ENCODE results near the gene NFIA. TPM values are rescaled to one million over a fixed set of nuclear protein-coding genes. Genes with fewer than 3 reads are reported as not detected.

Gene NFIA
- total RNA-seq, 1 experiment from 2014 or later = 0.35 TPM

DNA sequence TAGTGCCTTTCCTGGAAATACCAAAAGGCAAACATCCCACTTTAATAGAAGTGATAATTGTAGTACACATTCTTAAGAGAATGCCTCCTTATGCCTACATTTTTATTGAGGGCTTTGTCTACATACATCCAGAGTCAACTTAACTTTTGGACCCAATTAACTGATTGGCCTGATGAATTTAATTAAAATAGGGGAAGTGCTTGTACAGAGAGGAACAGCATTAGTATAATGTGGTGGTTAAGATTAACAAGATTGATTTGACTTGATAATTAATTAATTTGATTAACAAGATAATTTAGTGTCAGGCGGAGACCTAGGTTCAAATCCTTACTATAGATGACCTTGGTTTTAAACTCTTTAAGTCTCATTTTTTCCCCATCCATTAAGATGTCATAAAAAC lies 111.4 kb downstream of the NFIA start:
- Histone ChIP-seq H2AFZ (ENCODE audit: low read length) (no peak overlapping the region), H3K9me3 (ENCODE audit: control insufficient read depth, low read depth, low read length) (no peaks in the 10 kb centered on the region), H3T11ph (ENCODE audit: low read length) (no peak overlapping the region), H3K4me2 (ENCODE audit: insufficient read depth, insufficient read length, low read length) (no peak overlapping the region), H4K91ac (ENCODE audit: insufficient read length, low read depth, low read length) (no peak overlapping the region), H3K9ac (ENCODE audit: extremely low read depth, insufficient read length, low read length) (no peak overlapping the region), H2BK120ac (ENCODE audit: low read depth, low read length, poor library complexity, severe bottlenecking) (no peak overlapping the region), H3K23me2 (ENCODE audit: insufficient read length, low read depth, low read length, poor library complexity, severe bottlenecking) (no peaks in the 10 kb centered on the region), H2AK5ac (ENCODE audit: insufficient read length, low read length) (no peak overlapping the region), H4K20me1 (ENCODE audit: control insufficient read depth, insufficient read depth, insufficient read length) (no peaks in the 10 kb centered on the region), H3K79me2 (ENCODE audit: insufficient read depth, low read length) (no peaks in the 10 kb centered on the region), H4K5ac (ENCODE audit: insufficient read length, low read depth, low read length) (no peak overlapping the region), H3K4me1 (ENCODE audit: insufficient read depth, low read length) (no peaks in the 10 kb centered on the region), H3K56ac (ENCODE audit: insufficient read length, low read depth, low read length) (no peak overlapping the region), H3K18ac (ENCODE audit: insufficient read length, low read depth, low read length) (no peak overlapping the region), H2BK5ac (ENCODE audit: insufficient read length, low read length) (no peak overlapping the region), H3K4ac (ENCODE audit: low read depth, low read length) (no peak overlapping the region), H3K79me1 (ENCODE audit: insufficient read depth, low read depth, low read length, poor library complexity, severe bottlenecking) (no peaks in the 10 kb centered on the region), H2BK12ac (ENCODE audit: insufficient read length, low read depth, low read length) (no peak overlapping the region), H2BK20ac (ENCODE audit: low read depth, low read length, poor library complexity, severe bottlenecking) (no peak overlapping the region), H3K27me3 (ENCODE audit: insufficient read depth, low read length) (no peaks in the 10 kb centered on the region), H3K23ac (ENCODE audit: insufficient read length, low read depth, low read length) (no peak overlapping the region), H4K8ac (replicated peaks; ENCODE audit: insufficient read length, low read depth, low read length) (no peak overlapping the region), H3K27ac (ENCODE audit: insufficient read length, low read depth, low read length) (no peak overlapping the region), H3K14ac (ENCODE audit: insufficient read depth, low read length) (no peak overlapping the region), H2BK15ac (ENCODE audit: low read depth, low read length) (no peak overlapping the region)
- Mint-ChIP-seq H3K9me3 (no peaks in the 10 kb centered on the region), H3K4me1 (peaks cover 5 to 11% of the 10 kb centered on the region in 2 experiments), H3K36me3 (ENCODE audit: insufficient read depth in 1 of 3, low read depth in 3 of 3) (no peaks in the 10 kb centered on the region), H3K27me3 (ENCODE audit: low read depth) (no peaks in the 10 kb centered on the region), H3K4me3 (no peak overlapping the region), H3K27ac (no peak overlapping the region)
- TF ChIP-seq CTCF (conservative IDR thresholded peaks at IDR 0.05) = no peak
- WGBS (ENCODE audit: extremely low coverage, insufficient read length, low lambda C conversion rate) = no CpG with 5 or more reads among the region's 1 CpG
- DNase-seq = no peak

All from H9 (cell line).